Measurements from ENCODE around the gene ZNF124. TPM values are rescaled to one million over a fixed set of nuclear protein-coding genes. Genes with fewer than 3 reads are reported as not detected.
A peak's percentile ranks its signal among the peaks of the same experiment; 100 is the strongest.
"Not testable (repeated sequence)": the region's sequence is repeated elsewhere in the genome, so short reads cannot be mapped to it uniquely, and the experiment has no call there.

ZNF124 gene
- total and polyA plus RNA-seq, 2 experiments from 2014 or later = 23.2 to 43.9 TPM

DNA sequence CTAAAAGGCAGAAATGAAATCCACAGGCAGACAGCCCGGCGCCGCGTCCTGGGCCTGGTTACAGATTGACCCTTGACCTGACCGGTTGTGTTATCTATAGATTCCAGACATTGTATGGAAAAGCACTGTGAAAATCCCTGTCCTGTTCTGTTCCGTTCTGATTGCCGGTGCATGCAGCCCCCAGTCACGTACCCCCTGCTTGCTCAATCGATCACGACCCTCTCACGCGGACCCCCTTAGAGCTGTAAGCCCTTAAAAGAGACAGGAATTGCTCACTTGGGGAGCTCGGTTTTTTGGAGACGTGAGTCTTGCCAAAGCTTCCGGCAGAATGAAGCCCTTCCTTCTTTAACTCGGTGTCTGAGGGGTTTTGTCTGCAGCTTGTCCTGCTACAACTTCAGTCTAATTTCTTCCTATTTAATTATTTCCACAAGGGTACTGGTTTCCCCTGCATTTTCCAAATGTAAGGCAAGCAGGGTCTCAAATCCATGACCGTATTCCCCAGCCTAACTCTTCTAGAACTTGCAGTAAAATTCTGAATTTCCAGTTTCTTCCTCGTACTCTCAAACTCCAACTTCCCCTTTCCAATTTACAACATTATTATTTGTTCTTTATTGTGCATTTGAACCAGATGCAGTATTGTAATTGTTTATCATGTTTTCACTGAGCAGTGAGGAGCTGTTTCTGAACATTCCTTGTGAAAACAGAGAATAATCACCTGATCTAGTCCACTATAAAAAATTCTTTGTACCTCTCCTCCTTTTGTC lies 44.1 kb downstream of the ZNF124 start:
- H3K4me3 Mint-ChIP-seq = peak overlapping the region; percentile 88
- Histone ChIP-seq H3K36me3 (ENCODE audit: insufficient read depth) (peaks cover 16% of the 10 kb centered on the region; the same call in 1 of the 2 replicates), H3K4me3 (peak overlapping the region; percentile 59), H3K4me2 (peak overlapping the region; percentile 78), H3K79me2 (replicated peaks; ENCODE audit: insufficient read depth) (peaks cover 21% of the 10 kb centered on the region)
- H3F3A ChIP-seq (replicated peaks; ENCODE audit: low read depth); ATAC-seq; H3K27ac Mint-ChIP-seq; H3K27me3 ChIP-seq (ENCODE audit: insufficient read depth); DNase-seq (ENCODE audit: low spot score); H3K27ac ChIP-seq (ENCODE audit: low read depth); H2AFZ ChIP-seq; H3K9me2 ChIP-seq (ENCODE audit: insufficient read depth); H3K4me1 ChIP-seq (ENCODE audit: insufficient read depth); H4K20me1 ChIP-seq (replicated peaks; ENCODE audit: insufficient read depth); H3K4me1 Mint-ChIP-seq; H3K27me3 Mint-ChIP-seq (ENCODE audit: insufficient read depth, low read depth, poor library complexity): not testable (repeated sequence)
- peaks cover 28% of the 10 kb centered on the region for H3K9me3 Mint-ChIP-seq
- H3K36me3 Mint-ChIP-seq (ENCODE audit: low read depth) = peaks cover 33% of the 10 kb centered on the region

DNA sequence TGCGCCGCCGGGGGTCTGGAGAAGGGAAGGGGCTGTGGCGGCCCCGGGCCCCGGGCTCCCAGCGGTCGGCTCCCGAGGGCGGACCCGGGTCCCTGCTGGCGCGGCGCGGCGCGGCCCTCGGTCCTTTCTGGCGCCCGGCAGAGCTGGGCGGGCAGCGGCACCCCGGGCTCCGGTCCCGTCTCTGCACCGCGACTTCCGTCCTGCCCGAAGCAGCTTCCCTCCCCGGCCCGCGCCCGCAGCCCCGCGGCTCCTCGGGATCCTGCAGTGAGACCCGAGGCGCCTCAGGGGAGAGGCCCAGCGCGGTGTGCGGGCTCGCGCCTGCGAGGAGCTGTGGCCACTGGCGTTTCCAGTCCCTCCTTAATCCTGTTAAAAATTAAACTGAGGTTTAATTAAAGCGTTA lies 45.2 kb downstream of the ZNF124 start:
- not testable (repeated sequence) for H4K20me1 ChIP-seq (replicated peaks; ENCODE audit: insufficient read depth); H3K4me3 Mint-ChIP-seq; H3K27ac Mint-ChIP-seq; H3K4me1 ChIP-seq (ENCODE audit: insufficient read depth); H3K27ac ChIP-seq (ENCODE audit: low read depth); H2AFZ ChIP-seq; DNase-seq (ENCODE audit: low spot score); H3K4me3 ChIP-seq; H3K27me3 ChIP-seq (ENCODE audit: insufficient read depth); H3K27me3 Mint-ChIP-seq (ENCODE audit: insufficient read depth, low read depth, poor library complexity); H3K9me2 ChIP-seq (ENCODE audit: insufficient read depth); H3F3A ChIP-seq (replicated peaks; ENCODE audit: low read depth); H3K4me2 ChIP-seq; H3K4me1 Mint-ChIP-seq; H3K36me3 ChIP-seq (ENCODE audit: insufficient read depth)
- ATAC-seq = peak; percentile 84
- Mint-ChIP-seq H3K9me3 (peaks cover 17% of the 10 kb centered on the region), H3K36me3 (ENCODE audit: low read depth) (peaks cover 22% of the 10 kb centered on the region)
- peaks cover 14% of the 10 kb centered on the region for H3K79me2 ChIP-seq (replicated peaks; ENCODE audit: insufficient read depth)

DNA sequence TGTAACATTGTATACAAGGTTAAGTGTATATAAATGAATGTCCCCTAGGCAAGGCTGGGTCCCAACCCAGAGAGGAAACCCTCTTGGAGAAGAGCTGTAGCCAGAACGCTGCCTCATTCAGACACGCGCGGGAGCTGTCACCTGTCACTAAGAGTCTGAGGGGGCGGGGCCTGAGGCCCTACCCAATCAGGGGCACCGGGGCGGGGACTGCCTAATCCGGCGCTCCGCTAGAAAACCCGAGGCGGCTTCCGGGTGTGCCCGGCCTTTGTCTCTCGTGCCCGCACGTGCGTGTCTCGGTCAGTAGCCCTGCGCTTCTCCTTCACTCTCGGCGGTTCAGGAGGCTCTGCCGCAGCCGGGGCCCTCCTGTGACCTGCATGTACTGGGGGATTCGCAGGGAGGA lies 45.7 kb downstream of the ZNF124 start:
- Mint-ChIP-seq H3K36me3 (ENCODE audit: low read depth) (peaks cover 18% of the 10 kb centered on the region), H3K9me3 (peaks cover 16% of the 10 kb centered on the region)
- not testable (repeated sequence) for H3K9me2 ChIP-seq (ENCODE audit: insufficient read depth); H4K20me1 ChIP-seq (replicated peaks; ENCODE audit: insufficient read depth); H3K27ac ChIP-seq (ENCODE audit: low read depth); H3K27ac Mint-ChIP-seq; H3K36me3 ChIP-seq (ENCODE audit: insufficient read depth); DNase-seq (ENCODE audit: low spot score); H3F3A ChIP-seq (replicated peaks; ENCODE audit: low read depth); H3K4me3 ChIP-seq; H3K4me1 ChIP-seq (ENCODE audit: insufficient read depth); H3K4me3 Mint-ChIP-seq; H3K27me3 ChIP-seq (ENCODE audit: insufficient read depth); H3K4me1 Mint-ChIP-seq; H3K4me2 ChIP-seq; H2AFZ ChIP-seq; H3K27me3 Mint-ChIP-seq (ENCODE audit: insufficient read depth, low read depth, poor library complexity)
- ATAC-seq = peak; percentile 96
- peaks cover 12% of the 10 kb centered on the region for H3K79me2 ChIP-seq (replicated peaks; ENCODE audit: insufficient read depth)

DNA sequence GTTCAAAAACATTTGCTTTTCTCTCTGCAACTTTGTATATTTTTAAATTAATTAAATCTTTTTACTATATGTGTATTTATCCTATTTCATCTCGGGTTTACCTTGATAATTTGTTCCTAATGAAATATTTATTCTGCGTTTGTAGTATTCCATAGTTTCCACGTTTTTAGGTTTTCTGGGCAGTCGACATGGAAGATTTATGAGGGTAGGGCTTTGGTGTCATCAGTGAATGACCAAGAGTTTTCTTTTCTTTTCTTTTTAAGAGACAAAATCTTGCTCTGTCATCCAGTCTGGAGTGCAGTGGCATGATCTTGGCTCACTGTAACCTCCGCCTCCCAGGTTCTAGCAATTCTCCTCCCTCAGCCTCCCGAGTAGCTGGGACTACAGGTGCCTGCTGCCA lies 50.4 kb downstream of the ZNF124 start:
- Mint-ChIP-seq H3K9me3 (peaks cover 6% of the 10 kb centered on the region; the same call in 1 of the 3 replicates), H3K4me3 (no peak overlapping the region), H3K27me3 (ENCODE audit: insufficient read depth, low read depth, poor library complexity) (peaks cover 6% of the 10 kb centered on the region), H3K4me1 (no peaks in the 10 kb centered on the region), H3K27ac (no peak overlapping the region), H3K36me3 (ENCODE audit: low read depth) (no peaks in the 10 kb centered on the region)
- Histone ChIP-seq H2AFZ (no peak overlapping the region), H3K27me3 (ENCODE audit: insufficient read depth) (no peaks in the 10 kb centered on the region), H4K20me1 (replicated peaks; ENCODE audit: insufficient read depth) (no peaks in the 10 kb centered on the region; the same call in 1 of the 2 replicates), H3K36me3 (ENCODE audit: insufficient read depth) (no peaks in the 10 kb centered on the region), H3K27ac (ENCODE audit: low read depth) (no peak overlapping the region), H3F3A (replicated peaks; ENCODE audit: low read depth) (no peaks in the 10 kb centered on the region), H3K79me2 (replicated peaks; ENCODE audit: insufficient read depth) (no peaks in the 10 kb centered on the region), H3K4me2 (no peak overlapping the region), H3K4me1 (ENCODE audit: insufficient read depth) (no peaks in the 10 kb centered on the region; the same call in 1 of the 2 replicates), H3K9me2 (ENCODE audit: insufficient read depth) (no peaks in the 10 kb centered on the region), H3K4me3 (no peak overlapping the region)
- ATAC-seq = no peak
- DNase-seq (ENCODE audit: low spot score) = no peak
- TF ChIP-seq STAT1 (IDR thresholded peaks at IDR 0.05; ENCODE audit: unreplicated experiment) (no peak), EZH2 (IDR thresholded peaks at IDR 0.05; ENCODE audit: low read depth, unreplicated experiment) (no peak), JUNB (IDR thresholded peaks at IDR 0.05; ENCODE audit: unreplicated experiment) (no peak), EZH2phosphoT487 (IDR thresholded peaks at IDR 0.05; ENCODE audit: unreplicated experiment) (no peak), POLR2AphosphoS5 (IDR thresholded peaks at IDR 0.05; ENCODE audit: low read depth) (no peak), NANOG (IDR thresholded peaks at IDR 0.05; ENCODE audit: borderline replicate concordance) (no peak)
- TF ChIP-seq, protein P1, sequence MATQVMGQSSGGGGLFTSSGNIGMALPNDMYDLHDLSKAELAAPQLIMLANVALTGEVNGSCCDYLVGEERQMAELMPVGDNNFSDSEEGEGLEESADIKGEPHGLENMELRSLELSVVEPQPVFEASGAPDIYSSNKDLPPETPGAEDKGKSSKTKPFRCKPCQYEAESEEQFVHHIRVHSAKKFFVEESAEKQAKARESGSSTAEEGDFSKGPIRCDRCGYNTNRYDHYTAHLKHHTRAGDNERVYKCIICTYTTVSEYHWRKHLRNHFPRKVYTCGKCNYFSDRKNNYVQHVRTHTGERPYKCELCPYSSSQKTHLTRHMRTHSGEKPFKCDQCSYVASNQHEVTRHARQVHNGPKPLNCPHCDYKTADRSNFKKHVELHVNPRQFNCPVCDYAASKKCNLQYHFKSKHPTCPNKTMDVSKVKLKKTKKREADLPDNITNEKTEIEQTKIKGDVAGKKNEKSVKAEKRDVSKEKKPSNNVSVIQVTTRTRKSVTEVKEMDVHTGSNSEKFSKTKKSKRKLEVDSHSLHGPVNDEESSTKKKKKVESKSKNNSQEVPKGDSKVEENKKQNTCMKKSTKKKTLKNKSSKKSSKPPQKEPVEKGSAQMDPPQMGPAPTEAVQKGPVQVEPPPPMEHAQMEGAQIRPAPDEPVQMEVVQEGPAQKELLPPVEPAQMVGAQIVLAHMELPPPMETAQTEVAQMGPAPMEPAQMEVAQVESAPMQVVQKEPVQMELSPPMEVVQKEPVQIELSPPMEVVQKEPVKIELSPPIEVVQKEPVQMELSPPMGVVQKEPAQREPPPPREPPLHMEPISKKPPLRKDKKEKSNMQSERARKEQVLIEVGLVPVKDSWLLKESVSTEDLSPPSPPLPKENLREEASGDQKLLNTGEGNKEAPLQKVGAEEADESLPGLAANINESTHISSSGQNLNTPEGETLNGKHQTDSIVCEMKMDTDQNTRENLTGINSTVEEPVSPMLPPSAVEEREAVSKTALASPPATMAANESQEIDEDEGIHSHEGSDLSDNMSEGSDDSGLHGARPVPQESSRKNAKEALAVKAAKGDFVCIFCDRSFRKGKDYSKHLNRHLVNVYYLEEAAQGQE (IDR thresholded peaks at IDR 0.05; ENCODE audit: unreplicated experiment) = no peak
- TF ChIP-seq, protein P2, sequence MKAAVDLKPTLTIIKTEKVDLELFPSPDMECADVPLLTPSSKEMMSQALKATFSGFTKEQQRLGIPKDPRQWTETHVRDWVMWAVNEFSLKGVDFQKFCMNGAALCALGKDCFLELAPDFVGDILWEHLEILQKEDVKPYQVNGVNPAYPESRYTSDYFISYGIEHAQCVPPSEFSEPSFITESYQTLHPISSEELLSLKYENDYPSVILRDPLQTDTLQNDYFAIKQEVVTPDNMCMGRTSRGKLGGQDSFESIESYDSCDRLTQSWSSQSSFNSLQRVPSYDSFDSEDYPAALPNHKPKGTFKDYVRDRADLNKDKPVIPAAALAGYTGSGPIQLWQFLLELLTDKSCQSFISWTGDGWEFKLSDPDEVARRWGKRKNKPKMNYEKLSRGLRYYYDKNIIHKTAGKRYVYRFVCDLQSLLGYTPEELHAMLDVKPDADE (IDR thresholded peaks at IDR 0.05) = no peak

All from GM23338 (cell line).